ENCODE data around the gene CACNA1C. TPM values are rescaled to one million over a fixed set of nuclear protein-coding genes. Genes with fewer than 3 reads are reported as not detected.

Gene CACNA1C
- total RNA-seq, 1 donor from 2014 or later = 1.3 TPM

DNA sequence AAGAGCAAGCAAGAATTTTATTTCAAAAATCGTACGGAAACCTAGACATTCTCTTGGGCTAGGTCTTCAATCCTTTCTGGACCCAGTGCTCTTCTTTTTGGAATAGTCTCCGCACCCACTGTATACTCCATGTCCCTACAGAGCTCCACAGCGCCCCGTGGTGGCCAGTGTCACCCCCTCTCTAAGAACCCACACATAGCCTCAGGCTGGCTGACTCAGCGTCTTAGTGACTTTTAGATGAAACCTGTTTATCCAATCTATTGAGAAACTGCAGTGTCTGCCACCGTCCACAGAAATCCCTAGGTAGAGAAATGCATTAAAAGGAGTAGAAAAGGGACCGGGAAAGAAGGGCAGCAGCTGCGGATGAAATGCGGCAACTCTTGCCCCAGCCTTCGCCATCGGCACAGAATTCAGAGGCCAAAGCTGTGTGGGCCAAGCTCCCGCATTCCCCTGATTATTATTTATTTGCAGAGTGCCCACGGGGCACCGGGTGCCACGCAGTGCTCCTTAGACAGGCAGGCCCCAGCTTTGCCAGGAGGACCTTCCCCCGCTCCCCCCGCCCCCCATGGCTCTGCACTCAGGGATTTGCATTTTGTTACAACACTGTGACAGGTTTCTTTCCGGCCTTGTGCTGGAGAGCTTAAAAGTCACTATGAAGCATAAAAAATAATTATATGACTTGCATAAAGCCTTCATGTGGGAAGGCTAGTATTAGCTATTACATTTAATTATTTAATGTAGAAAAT, 571.9 kb downstream of the CACNA1C start:
- no peak for DNase-seq (ENCODE audit: low read depth)
- H3K4me3 ChIP-seq (ENCODE audit: low read depth, low read length) = no peak overlapping the region
- TF ChIP-seq, protein P1, sequence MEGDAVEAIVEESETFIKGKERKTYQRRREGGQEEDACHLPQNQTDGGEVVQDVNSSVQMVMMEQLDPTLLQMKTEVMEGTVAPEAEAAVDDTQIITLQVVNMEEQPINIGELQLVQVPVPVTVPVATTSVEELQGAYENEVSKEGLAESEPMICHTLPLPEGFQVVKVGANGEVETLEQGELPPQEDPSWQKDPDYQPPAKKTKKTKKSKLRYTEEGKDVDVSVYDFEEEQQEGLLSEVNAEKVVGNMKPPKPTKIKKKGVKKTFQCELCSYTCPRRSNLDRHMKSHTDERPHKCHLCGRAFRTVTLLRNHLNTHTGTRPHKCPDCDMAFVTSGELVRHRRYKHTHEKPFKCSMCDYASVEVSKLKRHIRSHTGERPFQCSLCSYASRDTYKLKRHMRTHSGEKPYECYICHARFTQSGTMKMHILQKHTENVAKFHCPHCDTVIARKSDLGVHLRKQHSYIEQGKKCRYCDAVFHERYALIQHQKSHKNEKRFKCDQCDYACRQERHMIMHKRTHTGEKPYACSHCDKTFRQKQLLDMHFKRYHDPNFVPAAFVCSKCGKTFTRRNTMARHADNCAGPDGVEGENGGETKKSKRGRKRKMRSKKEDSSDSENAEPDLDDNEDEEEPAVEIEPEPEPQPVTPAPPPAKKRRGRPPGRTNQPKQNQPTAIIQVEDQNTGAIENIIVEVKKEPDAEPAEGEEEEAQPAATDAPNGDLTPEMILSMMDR (IDR thresholded peaks at IDR 0.05; ENCODE audit: insufficient read depth, low read length, poor library complexity, severe bottlenecking) = peak; percentile 40
- H3K27me3 ChIP-seq (ENCODE audit: control insufficient read depth, insufficient read depth, low read length) = peaks cover 5% of the 10 kb centered on the region
- no peaks in the 10 kb centered on the region for H3K36me3 ChIP-seq (ENCODE audit: control insufficient read depth, insufficient read depth, low read length)

DNA sequence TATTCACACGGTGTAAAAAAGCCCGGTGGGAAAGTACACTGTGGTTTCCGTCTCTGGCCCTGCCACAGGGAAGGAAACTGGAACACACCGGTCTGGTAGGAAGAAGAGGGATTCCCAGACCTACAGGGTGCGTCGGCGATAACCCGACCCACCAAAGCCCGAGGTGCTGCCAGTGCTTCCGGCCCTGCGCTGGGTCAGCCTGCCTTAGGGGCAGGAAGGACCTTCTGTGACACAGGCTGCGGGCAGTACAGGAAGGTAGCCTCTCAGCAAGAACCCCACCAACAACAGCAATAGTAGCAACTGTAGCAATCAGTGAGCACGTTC, 572.5 kb downstream of the CACNA1C start:
- Histone ChIP-seq H3K4me3 (ENCODE audit: low read depth, low read length) (no peak overlapping the region), H3K27me3 (ENCODE audit: control insufficient read depth, insufficient read depth, low read length) (peaks cover 5% of the 10 kb centered on the region), H3K36me3 (ENCODE audit: control insufficient read depth, insufficient read depth, low read length) (no peaks in the 10 kb centered on the region)
- TF ChIP-seq, protein P1 (IDR thresholded peaks at IDR 0.05; ENCODE audit: insufficient read depth, low read length, poor library complexity, severe bottlenecking) = no peak
- DNase-seq (ENCODE audit: low read depth) = no peak

DNA sequence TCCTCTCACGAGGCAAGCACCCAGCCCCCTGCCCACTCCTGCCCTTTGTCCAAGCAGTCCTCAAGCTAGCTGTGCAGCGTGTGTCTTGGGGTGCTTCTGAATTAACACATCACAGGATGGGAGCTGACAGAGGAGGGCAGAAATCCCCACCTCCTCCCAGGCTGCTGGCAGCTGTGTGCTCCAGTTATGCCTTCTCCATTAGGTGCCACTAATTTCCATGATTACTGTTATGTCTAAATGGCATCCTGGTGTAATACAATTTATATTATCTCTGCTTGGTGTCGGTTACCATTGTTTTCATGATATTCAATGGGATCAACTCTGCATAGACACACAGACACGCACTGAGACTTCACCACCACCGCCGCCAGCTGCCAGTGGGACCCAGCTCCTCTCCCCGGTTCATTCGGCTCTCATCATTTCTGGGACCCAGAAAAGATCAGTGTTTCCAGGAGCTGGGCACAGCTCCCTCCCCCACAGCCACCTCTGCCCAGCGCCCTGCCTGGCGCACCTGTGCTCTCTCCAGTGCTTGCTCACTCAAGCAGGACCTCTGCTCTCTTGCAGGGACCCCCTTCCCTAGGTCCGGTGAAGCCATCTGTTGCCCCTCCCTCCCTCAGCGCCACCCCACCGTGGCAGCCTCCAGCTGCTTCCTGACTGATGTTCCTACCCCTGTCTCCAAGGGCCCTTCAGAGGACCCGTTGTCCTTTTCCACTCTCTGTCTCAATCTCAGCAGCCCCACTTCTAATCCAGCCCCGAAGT, 574.5 kb downstream of the CACNA1C start:
- Histone ChIP-seq H3K4me3 (ENCODE audit: low read depth, low read length) (no peak overlapping the region), H3K36me3 (ENCODE audit: control insufficient read depth, insufficient read depth, low read length) (no peaks in the 10 kb centered on the region), H3K27me3 (ENCODE audit: control insufficient read depth, insufficient read depth, low read length) (peaks cover 2% of the 10 kb centered on the region)
- DNase-seq (ENCODE audit: low read depth) = no peak
- TF ChIP-seq, protein P1 (IDR thresholded peaks at IDR 0.05; ENCODE audit: insufficient read depth, low read length, poor library complexity, severe bottlenecking) = no peak

DNA sequence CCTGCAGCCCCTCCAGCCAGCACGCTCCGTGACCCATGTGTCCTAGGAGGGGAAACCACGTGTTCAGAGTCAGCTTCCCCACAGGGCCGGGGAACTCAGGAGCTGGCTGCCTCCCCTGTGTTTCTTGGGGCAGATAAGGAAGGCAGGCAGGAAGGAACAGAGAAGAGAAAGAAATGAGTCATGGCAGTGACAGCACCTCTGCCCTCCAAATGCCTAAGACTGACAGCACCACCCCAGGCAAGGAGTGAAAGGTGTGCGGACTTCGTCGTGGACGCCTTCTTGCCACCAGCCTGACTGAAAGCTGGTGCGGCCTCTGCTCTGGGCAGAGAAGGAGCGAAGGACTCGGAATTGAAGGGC, 575.0 kb downstream of the CACNA1C start:
- H3K27me3 ChIP-seq (ENCODE audit: control insufficient read depth, insufficient read depth, low read length) = peaks cover 2% of the 10 kb centered on the region
- no peak for DNase-seq (ENCODE audit: low read depth)
- TF ChIP-seq, protein P1 (IDR thresholded peaks at IDR 0.05; ENCODE audit: insufficient read depth, low read length, poor library complexity, severe bottlenecking) = no peak

DNA sequence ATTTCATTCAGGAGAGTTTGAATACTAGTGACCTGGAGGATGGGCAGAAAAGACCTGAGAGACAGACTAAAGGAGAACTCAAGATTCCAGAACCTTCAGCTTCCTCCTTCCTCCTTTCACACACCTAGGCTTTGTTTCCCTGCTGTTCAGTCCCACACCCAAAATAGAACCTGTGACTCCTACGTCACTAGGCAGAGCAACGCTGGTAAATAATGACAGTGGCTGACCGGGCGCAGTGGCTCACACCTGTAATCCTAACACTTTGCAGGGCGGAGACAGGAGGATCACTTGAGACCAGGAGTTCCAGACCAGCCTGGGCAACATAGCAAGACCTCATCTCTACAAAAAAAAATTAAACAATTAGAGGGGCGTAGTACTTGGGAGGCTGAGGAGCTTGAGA, 575.6 kb downstream of the CACNA1C start:
- DNase-seq (ENCODE audit: low read depth) = no peak
- Histone ChIP-seq H3K36me3 (ENCODE audit: control insufficient read depth, insufficient read depth, low read length) (no peaks in the 10 kb centered on the region), H3K27me3 (ENCODE audit: control insufficient read depth, insufficient read depth, low read length) (peaks cover 4% of the 10 kb centered on the region), H3K4me3 (ENCODE audit: low read depth, low read length) (no peak overlapping the region)
- TF ChIP-seq, protein P1 (IDR thresholded peaks at IDR 0.05; ENCODE audit: insufficient read depth, low read length, poor library complexity, severe bottlenecking) = no peak

More for the DNA sequence above, 575.0 kb downstream of the CACNA1C start:
- H3K4me3 ChIP-seq (ENCODE audit: low read depth, low read length) = no peak overlapping the region
- H3K36me3 ChIP-seq (ENCODE audit: control insufficient read depth, insufficient read depth, low read length) = no peaks in the 10 kb centered on the region

Measured in kidney epithelial cell (primary cell).